NT2/D1 (cell line): Measurements from ENCODE around the gene ATG4C.

ENCODE experiments used
- SUZ12 ChIP-seq: IDR thresholded peaks from 2 replicates; pipeline ENCODE4 v1.6.1; 2011; ENCODE audit not compliant: insufficient read length, insufficient read depth; ENCODE audit errors: extremely low read depth
- YY1 ChIP-seq: IDR thresholded peaks from 2 replicates; pipeline ENCODE4 v1.6.1; 2011; ENCODE audit not compliant: insufficient read length, insufficient read depth
- ZNF274 ChIP-seq: IDR thresholded peaks from 2 replicates; pipeline ENCODE4 v1.6.1; 2011; ENCODE audit warnings: mild to moderate bottlenecking, low read depth, low read length

GRCh38 chr1:62744611-62745577 lies 39.0 kb upstream of the ATG4C start:
- TF ChIP-seq YY1 (no peak), ZNF274 (no peak), SUZ12 (no peak)
